ENCODE results near the gene PACRG.

DNA sequence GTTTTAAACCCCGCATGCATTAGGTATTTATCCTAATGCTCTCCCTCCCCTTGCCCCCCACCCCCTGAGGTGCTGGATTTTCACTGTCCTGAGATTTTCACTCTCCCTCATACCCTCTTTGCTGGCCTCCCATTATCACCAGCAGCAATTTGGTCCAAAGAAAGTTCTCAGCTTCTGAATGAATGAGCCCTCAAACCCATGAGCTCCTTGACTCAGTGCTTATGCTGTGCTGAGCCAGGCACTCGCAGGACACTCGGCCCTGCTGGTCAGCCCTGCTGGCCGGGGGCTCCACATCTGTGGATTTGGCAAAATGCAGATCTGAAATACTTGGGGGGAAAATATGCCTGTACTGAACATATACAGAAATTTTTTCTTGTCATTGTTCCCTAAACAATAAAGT, 533.6 kb downstream of the PACRG start:
- TF ChIP-seq, protein P1, sequence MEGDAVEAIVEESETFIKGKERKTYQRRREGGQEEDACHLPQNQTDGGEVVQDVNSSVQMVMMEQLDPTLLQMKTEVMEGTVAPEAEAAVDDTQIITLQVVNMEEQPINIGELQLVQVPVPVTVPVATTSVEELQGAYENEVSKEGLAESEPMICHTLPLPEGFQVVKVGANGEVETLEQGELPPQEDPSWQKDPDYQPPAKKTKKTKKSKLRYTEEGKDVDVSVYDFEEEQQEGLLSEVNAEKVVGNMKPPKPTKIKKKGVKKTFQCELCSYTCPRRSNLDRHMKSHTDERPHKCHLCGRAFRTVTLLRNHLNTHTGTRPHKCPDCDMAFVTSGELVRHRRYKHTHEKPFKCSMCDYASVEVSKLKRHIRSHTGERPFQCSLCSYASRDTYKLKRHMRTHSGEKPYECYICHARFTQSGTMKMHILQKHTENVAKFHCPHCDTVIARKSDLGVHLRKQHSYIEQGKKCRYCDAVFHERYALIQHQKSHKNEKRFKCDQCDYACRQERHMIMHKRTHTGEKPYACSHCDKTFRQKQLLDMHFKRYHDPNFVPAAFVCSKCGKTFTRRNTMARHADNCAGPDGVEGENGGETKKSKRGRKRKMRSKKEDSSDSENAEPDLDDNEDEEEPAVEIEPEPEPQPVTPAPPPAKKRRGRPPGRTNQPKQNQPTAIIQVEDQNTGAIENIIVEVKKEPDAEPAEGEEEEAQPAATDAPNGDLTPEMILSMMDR (IDR thresholded peaks at IDR 0.05): no peak
- TF ChIP-seq POLR2A (IDR thresholded peaks at IDR 0.05): no peak

All from testis (tissue), 2 donors.